Renal cortex interstitium (tissue), 11 donors: Measurements from ENCODE around the gene COL12A1. TPM values are rescaled to one million over a fixed set of nuclear protein-coding genes. Genes with fewer than 3 reads are reported as not detected.

Source experiments
- DNase-seq, 11 donors: peaks; one replicate each; pipeline ENCODE4 v3.0.0-alpha.2; 2013; ENCODE audit warnings: low read depth in 9 of 11, low spot score in 4 of 11; ENCODE audit errors: extremely low read depth in 1 of 11
- polyA plus RNA-seq, 3 donors: library from polyadenylated mRNA; unstranded; fragments of 120-200 nt; gene quantifications; one replicate each; pipeline ENCODE4 v1.2.1, GENCODE V29; 2013; ENCODE audit not compliant: insufficient read length in 3 of 3

The COL12A1 gene
- polyA plus RNA-seq, 3 donors: 58.9 to 107 (median 106) TPM

GRCh38 chr6:75117701-75118100 is 88.2 kb downstream of the COL12A1 start:
- DNase-seq: no peak

GRCh38 chr6:75116946-75117345 is 88.9 kb downstream of the COL12A1 start:
- DNase-seq: no peak

DNA sequence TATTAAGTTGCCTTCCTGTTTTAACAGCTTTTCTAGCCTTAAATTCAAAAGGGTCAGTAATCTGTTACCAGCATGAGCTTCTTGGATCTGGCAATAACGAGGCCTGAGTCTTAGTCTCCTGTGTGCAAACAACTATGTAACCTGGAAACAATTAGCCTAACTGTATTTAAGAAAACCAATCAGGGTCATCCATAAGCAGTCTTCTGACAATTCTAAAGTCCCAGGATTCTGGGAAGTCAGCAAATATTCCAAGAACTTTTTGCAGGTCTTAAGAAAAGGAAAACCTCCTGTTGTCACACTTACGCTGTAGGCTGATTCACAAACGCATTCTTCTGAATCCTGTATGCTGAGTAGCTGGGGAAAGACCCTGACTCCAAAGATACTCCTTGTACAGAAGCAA is 90.4 kb downstream of the COL12A1 start:
- no peak for DNase-seq

- DNase-seq: no peak
These were observed 91.0 kb downstream of the COL12A1 start for GRCh38 chr6:75114806-75115205.

DNA sequence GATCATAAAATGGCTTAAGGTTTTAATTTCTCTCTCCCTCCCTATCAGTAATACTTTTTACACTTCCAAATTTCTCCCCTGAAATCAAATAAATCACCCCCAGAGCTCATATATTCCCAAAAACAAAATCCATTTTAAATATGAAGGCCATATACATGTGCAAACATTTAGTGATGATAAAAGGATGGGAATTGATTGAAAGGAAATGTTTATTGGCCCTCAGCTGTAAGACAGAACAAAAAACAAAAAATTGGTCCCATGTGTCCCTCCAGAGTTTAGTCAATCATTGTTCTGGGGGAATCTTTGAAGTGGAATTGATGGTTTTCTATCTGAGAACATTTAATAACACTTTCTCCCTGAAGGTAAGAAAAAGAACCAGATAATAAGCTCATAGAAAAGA is 91.7 kb downstream of the COL12A1 start:
- DNase-seq: no peak

- DNase-seq: no peak
These were observed 92.4 kb downstream of the COL12A1 start for GRCh38 chr6:75113446-75113845.

DNA sequence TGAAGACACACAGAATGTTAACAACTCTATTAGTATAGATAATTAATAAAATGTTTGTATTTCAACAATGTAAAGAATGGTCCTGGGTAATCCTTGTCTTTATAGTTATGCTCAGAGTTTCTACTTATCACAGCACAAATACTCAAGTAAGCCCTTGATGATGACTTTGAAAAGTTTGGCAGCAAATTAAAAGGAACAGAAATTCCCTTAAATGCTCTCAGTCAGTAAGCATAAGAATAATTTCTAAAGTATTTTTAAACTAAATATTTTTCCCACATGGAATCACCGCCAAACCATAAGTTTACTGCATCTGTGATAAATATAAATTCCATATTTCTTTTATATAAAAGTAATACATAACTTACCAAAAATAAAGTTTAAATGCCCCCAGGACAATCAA is 96.1 kb downstream of the COL12A1 start:
- no peak for DNase-seq

GRCh38 chr6:75109022-75109421 is 96.8 kb downstream of the COL12A1 start:
- no peak for DNase-seq

- DNase-seq: no peak
These were observed 97.4 kb downstream of the COL12A1 start for GRCh38 chr6:75108333-75108974.

GRCh38 chr6:75107913-75108312 is 97.9 kb downstream of the COL12A1 start:
- DNase-seq: no peak

GRCh38 chr6:75106426-75106825 is 99.4 kb downstream of the COL12A1 start:
- no peak for DNase-seq

- no peak for DNase-seq
These were observed 102.4 kb downstream of the COL12A1 start for GRCh38 chr6:75103431-75103830.

GRCh38 chr6:75102301-75102700 is 103.6 kb downstream of the COL12A1 start:
- no peak for DNase-seq

DNA sequence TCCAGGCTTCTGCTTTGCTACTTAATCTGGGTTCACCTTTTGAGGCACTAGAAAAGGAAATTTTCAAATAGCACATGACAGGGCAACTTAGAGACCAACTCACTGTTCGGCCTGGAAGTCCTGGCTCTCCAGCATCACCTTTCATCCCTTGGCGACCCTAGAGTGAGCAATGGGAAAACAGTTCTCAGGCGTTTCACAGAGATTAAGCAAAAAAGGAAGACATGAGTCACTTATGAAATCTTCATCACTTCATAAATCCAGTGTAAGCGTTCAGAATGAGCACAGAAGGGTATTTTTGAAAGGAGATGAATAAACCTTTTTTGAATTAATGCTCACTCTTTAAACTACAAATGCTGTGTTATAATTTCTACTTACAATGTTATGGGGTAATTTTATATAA is 104.0 kb downstream of the COL12A1 start:
- no peak for DNase-seq

DNA sequence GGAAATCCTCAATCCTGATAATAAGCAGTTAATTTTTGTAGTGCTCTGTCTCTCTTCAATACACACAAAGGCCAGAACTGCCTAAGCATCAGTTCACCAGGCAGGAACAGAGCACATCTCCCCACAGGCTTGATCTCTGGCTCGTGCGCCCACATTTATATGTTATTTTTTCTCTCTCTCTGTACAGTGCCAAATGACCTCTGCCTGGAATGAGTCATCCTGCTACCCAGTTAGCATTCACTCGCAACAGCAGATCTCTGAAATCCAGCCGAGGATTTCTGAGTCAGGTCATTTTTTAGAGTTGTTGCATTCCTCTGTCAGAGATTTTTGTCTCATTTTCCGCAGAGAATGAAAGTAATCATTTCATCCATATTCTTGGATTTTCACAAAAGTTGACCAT is 107.1 kb downstream of the COL12A1 start:
- DNase-seq: peak in 1 of 11 donors; percentile 55

GRCh38 chr6:75096966-75097365 is 108.9 kb downstream of the COL12A1 start:
- no peak for DNase-seq

GRCh38 chr6:75094614-75095200 is 111.1 kb downstream of the COL12A1 start:
- DNase-seq: no peak

DNA sequence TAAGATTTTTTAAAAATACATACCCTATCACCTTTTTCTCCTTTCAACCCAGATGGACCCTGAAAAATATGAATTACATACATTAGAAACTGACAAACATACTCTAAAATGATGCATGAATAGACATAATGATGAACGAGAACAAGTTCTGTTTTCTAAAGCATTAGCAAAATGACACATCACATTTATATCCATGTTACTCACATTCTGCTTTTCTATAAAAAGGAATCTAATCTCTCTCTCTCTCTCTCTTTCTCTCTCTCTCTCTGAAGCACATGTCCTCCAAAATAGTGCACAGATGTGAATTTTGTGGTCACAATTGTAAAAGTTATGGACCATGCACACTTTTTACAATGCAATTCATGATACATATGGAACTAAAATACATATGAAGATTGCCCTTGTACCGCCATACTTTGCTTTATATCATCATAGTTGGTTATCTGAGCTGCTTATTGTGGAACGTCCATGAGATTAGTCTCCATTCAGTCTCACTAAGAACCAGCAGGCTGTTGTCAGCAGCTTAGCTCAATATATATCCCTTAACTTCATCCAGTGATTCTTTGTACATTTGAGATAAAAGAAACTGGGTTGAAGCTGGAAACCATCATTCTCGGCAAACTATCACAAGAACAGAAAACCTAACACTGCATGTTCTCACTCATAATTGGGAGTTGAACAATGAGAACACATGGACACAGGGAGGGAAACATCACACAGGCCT is 114.2 kb downstream of the COL12A1 start:
- no peak for DNase-seq

DNA sequence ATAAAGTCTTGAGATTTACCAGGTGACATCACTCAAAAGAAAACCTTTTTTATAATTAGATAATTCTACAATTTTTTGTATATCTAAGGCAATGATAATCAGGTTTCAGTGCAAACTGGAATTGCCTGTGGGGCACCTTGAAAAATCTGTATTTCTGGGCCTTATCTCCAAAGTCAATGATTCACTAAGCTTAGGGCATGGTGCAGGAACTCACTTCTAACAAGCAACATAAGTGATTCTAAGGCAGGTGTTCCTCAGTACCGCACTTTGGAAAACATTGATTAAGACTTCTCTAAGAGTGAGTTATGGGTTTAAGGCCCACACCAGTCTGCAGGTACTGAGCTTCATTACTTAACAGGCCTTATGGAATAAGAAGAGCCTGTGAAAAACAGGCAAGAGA is 115.3 kb downstream of the COL12A1 start:
- no peak for DNase-seq

DNA sequence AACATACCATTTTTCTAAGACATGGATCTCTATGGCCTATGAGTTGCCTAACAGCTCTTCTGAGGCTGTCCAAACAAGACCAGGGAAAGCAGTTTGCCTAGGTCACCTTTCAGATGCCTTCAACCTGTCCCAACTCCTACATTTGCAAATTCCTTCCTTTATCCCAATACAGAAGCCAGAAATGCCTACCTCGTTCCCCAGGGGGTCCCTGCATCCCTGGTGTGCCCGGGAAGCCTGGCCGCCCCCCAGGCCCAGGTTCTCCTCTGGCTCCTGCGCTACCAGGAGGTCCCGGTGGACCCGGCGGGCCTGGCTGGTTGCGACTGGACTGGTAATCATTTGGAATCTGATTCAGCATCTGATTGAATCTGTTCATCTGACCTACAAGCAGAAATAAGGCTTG is 115.9 kb downstream of the COL12A1 start:
- no peak for DNase-seq
